ENCODE results near the gene GNB5.
"Not testable (repeated sequence)": the region's sequence is repeated elsewhere in the genome, so short reads cannot be mapped to it uniquely, and the experiment has no call there.

Gene GNB5

DNA sequence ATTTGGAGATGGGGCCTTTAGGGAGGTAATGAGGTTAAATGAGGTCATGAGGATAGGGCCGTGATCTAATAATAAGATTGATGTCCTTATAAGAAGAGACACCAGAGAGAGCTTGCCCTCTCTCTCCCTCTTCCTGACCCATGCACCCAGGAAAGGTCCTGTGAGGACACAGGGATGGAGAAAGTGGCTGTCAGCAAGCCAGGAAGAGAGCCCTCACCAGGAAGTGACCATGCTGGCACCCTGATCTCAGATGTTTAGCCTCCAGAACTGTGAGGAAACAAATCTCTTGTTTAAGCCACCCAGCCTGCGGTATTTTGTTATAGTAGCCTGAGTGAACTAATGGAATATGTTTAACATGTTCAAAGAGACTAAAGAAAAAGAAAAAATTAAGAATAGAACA, 15.3 kb upstream of the GNB5 start:
- DNase-seq, result no peak

GRCh38 chr15:52204657-52205056, 13.5 kb upstream of the GNB5 start:
- DNase-seq, result no peak

- no peak for DNase-seq
These were observed 9.7 kb upstream of the GNB5 start for GRCh38 chr15:52200831-52201365.

- no peak for DNase-seq
These were observed 8.1 kb upstream of the GNB5 start for GRCh38 chr15:52199271-52199670.

DNA sequence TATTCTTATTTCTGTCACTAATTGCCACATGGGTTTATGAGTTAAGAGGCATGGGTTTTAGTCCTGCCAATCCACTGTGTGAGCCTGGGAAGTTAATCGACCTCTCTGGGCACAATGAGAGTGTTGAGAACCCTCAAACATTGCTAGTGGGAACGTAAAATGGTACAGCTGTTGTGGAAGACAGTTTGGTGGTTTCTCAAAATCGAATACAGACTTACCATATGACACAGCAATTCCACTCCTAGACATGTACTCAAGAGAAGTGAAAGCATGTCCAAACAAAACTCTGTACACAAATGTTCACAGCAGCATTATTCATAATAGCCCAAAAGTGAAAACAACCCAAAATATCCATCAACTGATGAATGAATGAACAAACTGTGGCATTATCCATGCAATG, 5.7 kb upstream of the GNB5 start:
- no peak for DNase-seq

- DNase-seq, result no peak
These were observed 2.6 kb upstream of the GNB5 start for GRCh38 chr15:52193791-52194190.

DNA sequence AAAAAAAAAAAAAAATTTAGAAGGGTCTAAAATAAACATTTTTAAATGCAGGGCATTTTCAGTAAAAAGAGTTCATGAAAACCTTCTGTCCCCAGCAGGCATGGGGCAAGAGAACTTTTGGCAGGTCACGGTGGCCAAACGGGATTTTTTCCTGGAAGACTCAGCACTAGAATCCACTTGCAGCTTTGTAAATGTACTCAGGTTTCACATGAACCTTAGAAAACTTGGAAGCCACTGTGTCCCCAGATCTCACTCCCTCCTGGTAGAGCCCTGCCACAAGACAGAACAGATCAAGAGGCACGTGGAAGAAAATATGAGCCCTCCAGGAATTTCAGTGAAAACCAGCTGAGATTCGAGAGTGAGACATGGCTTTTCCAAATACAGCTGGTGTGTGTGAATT, 2.1 kb upstream of the GNB5 start:
- no peak for DNase-seq

DNA sequence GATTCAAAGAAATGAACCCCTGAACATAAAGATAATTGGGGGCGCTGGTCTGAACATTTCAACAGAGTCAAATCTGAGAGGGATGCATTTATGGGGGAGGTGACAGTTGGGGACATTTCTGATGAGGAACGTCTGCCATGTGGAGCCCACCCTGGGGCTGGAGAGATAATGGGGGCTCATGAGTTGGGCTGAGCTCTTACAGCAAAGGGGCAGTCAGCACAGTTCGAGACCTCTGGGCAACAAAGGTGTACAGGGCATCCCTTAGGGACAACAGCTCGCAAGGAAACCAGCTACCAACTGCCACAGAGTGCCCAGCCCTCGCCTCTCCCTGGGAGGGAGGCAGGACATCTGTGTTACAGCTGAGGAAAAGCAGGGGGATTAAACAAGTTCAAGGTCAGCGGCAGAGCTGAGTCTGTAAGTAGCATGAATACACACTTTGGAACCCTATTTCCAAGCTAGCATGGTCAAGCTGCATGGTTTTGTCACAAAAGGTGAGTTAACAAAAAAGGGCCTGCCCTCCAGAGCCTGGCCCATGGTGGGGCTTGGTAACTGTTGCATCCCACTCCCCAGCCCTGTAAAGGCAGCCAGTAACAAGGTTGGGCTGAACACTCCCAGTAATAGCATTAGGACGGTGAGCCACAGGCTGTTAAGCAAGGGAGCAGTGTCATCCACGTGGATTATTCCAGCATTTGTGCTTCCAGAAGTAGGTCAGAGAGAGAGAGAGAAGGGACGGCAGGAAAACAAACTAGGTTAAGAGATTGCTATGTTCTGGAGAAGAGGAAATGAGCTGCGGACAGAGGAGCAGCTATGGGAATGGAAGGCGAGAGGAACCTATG, 4.3 kb downstream of the GNB5 start:
- no peak for DNase-seq

- no peak for DNase-seq
These were observed 6.0 kb downstream of the GNB5 start for GRCh38 chr15:52185151-52185561.

- DNase-seq, result no peak
These were observed 6.5 kb downstream of the GNB5 start for GRCh38 chr15:52184721-52185120.

GRCh38 chr15:52183562-52184173, 7.5 kb downstream of the GNB5 start:
- no peak for DNase-seq

DNA sequence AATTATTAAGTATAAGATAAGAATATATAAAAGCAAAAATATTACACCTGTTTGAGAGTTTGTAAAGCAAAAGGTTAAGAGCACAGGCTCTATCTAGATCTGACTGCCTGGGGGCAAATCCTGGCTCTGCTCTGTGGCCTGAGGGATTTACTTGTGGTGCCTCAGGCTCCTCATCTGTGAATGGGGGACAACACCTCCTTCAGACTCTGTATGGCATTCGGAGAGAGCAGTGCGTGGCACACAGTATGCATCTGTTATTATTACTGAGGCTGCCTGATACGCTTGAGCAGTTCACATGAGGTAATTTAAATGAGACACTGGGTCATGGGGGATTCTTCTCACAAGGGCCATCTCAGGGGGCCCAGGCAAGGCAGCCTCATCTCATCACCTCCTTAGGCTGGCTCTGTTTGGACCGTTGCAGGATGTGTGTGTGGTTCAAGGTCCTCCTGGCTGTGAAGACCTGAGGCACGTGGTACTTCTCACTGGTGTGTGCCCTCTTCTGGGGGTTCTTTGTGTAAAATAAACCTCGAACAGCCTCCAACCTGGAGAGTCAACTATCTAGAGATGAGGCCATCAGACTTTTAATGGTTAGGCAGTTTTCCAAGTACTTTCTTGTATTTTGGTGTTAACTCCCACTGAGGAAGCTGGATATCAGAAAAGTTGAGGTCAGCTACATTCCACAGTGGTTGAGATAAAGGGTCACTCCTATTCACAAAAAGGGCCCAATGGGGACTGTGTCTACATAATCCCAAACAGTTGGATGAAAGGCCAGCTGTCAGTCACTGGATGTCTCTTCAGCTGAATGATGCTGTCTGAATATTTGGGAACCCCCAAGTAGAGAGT, 9.0 kb downstream of the GNB5 start:
- DNase-seq, result no peak

GRCh38 chr15:52180851-52181450, 10.2 kb downstream of the GNB5 start:
- DNase-seq, result no peak

DNA sequence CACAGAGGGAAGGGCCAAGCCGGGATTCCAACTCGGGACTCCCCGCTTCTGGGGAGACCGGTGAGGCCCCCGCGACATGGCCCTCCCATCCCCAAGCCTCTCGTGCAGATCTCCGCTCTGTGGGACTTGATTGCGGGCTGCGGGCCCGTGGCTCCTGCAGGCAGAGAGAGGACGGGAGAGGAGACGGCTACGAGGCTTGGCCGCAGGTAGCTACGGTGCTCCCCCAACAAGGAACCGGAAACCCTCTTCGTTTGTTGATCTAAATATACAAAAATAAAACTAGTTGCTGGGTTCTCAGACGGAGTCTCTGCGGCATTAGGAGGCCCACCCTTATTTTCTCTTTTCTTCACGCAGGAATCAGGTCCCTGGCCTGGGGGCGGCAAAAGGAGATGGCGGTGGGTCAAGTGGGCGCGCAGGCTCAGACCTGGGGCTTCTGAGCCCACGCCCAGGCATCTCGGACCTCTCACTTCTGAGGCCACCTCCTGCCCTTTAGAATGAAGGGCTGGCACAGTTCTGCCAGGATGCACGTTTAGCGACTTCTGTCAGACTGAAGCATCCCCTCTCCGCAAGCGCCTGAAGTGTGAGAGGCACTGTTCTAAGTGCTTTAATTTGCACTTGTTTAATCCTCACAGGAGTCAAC, 10.9 kb downstream of the GNB5 start:
- DNase-seq, result no peak

DNA sequence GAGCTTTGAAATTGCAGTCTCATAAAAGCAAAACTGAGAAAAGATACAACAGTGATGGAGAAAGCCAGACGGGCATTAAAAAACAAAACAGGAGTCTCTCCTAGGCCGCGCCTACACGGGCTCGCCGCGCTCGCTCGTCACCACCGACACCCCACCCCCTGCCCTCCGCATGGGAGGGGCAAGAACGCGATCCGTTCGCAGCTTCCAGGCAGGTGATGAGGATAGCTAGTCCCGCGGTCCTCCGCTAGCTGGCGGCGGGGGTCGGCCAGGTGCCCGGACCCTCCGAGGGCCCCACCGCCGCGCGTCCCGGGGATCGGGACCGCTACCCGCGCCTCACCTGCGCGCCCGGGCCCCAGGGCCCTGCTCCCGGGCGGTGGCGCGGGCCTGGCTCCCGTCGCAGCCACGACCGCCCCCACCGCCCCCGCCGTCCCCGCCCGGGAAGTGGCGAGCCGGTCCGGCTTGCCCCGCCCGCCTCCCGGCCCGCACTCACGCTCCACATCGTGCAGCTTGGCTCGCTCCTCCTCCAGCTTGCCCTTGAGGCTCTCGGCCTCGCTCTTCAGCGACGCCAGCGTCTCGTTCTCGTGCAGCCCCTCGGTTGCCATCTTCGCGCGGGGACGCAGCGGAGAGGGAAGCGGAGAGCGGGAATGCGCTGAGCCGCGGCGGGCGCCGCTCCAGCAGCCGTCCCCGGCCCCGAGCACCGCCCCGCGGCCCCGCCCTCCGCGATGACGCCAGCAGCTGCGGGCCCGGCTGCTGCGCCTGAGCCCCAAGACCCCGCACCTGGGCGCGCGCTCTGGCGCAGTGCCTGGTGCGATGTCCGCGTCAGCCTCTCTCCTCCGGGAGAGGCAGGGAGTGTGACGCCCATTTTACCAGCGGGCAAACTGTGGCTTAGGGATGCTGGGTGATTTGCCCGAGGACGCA, 11.7 kb downstream of the GNB5 start:
- DNase-seq, result peak; percentile 75

GRCh38 chr15:52178765-52179164, 12.4 kb downstream of the GNB5 start:
- no peak for DNase-seq

- no peak for DNase-seq
These were observed 18.3 kb downstream of the GNB5 start for GRCh38 chr15:52172869-52173268.

DNA sequence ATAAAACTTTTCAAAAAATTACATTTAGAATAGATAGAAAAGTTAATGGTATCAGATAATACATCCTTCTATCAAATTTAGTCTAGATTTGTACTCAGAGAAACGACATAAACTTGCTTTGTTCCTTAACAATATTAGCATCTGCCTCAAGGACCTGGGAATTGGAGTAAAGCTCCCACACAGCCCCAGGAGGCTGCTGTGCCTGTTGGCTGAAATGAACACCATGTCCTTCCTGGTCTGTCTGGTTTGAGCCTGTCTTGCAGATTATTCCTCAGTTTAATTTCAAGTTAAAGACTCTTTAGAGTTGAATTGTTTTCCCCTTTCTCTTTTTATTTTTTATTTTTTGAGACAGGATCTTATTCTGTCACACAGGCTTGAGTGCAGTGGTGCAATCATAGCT, 19.4 kb downstream of the GNB5 start:
- DNase-seq, result no peak

GRCh38 chr15:52171386-52171785, 19.8 kb downstream of the GNB5 start:
- no peak for DNase-seq

DNA sequence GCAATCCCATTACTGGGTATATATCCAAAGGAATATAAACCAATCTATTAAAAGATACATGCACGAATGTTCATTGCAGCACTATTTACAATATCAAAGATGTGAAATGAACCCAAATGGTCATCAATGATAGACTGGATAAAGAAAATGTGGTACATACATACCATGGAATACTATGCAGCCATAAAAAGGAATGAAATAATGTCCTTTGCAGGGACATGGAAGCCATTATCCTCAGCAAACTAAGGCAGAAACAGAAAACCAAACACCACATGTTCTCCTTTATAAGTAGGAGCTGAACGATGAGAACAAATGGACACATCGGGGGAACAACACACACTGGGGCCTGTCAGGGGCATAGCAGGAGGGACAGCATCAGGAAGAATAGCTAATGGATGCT, 21.0 kb downstream of the GNB5 start:
- DNase-seq, result not testable (repeated sequence)

DNA sequence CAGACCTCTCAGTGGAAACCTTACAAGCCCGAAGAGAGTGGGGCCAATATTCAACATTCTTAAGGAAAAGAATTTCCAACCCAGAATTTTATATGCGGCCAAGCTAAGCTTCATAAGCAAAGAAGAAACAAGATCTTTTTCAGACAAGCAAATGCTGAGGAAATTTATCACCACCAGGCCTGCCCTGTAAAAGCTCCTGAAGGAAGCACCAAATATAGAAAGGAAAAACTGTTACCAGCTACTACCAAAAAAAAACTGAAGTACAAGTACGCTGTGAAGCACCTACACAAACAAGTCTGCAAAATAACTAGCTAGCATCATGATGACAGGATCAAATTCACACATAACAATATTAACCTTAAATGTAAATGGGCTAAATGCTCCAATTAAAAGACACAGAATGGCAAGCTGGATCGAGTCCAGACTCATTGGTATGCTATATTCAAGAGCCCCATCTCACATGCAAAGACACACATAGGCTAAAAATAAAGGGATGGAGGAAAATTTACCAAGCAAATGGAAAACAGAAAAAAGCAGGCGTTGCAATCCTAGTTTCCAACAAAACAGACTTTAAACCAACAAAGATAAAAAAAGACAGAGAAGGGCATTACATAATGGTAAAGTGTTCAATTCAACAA, 25.6 kb downstream of the GNB5 start:
- peak; percentile 62 for DNase-seq
